ENCODE measurements around the gene MAGI2.

MAGI2 gene

DNA sequence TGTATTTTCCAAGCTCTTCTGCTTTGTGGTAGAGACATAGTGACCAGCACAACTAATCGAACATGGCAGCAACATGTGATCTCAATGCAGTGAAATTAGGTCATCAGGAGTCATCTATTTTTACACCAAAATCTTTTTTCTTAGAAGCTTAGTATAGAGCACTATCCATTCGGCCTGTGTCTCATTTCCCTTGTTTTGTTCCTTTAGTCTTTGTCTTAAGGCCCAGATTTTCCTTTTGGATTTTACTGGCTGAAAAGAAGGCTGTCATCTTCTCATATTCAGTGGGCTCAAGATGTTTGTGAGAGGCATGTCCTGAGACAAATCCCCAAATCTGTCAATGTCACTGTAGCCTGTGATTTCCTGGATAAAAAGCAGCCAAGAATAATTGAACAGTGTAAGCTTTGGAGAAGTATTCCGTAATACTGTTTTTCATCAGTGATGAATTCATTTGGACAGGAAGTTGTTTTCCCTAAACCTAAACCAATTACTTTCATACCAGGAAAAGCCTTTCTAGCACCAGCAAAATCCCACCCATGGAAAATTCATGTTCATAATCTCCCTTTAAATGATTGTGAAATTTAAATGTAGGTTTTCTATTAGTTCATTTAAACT is 55.2 kb downstream of the MAGI2 start:
- H3K4me3 ChIP-seq (ENCODE audit: low read depth, low read length) = no peak overlapping the region
- no peak for DNase-seq (ENCODE audit: low read depth)

DNA sequence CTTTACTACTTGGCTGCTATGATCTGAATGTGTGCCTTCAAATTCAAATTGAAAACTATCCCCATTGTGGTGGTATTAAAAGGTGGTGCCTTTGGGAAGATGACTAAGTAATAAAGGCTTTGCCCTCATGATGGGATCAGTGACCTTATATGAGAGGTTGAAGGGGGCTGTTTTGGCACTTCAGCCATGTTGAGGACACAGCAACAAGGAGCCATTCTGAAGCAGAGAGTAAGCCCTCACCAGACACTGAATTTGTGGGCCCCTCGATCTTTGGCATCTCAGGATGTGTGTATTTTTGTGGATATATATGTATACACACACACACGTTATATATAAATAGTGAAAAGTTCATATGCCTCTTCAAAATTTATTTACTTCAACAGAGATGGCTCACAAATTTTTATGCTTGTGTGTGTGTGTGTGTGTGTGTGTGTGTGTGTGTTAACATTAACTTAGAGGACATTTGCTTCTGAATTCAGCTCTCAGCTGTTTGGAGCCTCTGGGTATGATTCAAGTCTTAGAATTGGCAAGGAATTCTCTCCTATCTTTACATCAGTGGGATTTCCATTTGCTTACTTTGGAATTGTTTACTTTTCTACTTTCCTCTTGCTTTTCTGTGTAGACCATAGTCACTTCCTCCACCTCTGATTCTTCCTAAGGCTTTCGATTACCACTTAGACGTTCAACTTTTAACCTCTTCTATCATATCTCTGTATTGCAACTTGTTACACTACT is 66.6 kb downstream of the MAGI2 start:
- peak; percentile 10 for DNase-seq (ENCODE audit: low read depth)

DNA sequence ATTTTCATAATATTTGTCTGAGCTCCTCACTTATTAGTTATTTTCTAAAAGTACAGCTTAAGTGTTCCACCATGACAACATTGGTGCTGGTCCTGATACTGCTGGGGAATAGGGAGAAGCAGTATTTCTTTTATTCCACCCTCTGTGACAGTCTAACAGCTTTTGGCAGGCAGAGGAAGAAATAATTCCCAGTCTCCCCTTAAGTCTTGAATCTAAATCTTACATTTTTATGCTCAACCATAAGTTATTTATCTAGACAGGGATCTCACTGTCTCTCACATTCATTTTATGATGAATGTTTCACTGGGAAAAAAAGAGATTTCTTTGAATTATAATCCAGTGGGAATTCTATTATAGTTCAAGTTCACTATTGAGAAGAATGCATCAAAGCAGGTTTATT is 71.5 kb downstream of the MAGI2 start:
- DNase-seq (ENCODE audit: low read depth) = no peak
- H3K4me3 ChIP-seq (ENCODE audit: low read depth, low read length) = no peak overlapping the region

More for the DNA sequence above, 66.6 kb downstream of the MAGI2 start:
- no peak overlapping the region for H3K4me3 ChIP-seq (ENCODE audit: low read depth, low read length)

DNA sequence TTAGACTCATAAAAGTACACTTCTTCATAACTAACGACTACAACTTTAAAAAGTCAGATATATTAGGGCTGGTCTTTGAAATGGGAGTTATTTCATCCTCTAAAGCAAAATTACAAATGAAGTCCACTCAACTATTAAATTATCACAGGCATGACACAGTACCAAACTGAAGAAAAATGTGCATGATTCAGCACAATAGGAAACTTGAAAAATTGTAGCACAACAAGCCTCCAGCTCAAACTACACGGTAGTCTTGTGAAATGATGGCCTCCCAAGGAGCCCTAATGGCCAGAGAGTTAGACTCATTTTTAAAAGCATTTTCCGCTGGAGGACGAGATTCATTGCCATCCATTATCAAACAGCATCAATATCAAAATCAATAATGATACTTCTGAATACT is 76.4 kb downstream of the MAGI2 start:
- DNase-seq (ENCODE audit: low read depth) = peak; percentile 21
- H3K4me3 ChIP-seq (ENCODE audit: low read depth, low read length) = no peak overlapping the region

DNA sequence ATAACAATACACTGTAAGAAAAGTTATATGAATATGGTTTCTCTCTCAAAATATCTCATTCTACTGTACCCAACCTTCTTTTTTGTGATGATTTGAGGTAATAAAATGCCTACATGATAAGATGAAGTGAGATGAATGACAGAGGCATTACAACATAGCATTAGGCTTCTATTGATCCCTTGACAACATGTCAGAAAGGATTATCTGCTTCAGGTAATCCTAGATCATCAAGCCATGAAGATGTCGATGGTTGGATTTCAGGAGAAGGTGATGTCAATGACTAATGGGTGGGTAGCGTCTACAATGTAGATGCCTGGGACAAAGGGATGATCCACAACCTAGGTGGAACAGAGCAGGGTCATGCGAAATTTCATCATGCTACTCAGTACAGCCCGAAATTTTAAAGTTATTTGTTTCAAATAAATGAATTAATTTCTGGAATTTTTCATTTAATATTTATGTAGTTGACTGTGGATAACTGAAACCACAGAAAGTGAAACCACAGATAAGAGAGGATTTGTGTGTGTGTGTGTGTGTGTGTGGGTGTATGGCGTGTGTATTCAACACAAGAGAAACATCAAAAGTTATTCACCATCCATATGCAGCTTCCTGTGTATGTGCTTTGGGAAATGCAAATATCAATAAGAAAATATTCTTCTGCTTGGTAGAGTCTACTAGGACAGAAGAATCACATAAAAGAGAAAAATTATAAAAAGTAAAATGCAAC is 77.0 kb downstream of the MAGI2 start:
- DNase-seq (ENCODE audit: low read depth) = no peak
- no peak overlapping the region for H3K4me3 ChIP-seq (ENCODE audit: low read depth, low read length)

DNA sequence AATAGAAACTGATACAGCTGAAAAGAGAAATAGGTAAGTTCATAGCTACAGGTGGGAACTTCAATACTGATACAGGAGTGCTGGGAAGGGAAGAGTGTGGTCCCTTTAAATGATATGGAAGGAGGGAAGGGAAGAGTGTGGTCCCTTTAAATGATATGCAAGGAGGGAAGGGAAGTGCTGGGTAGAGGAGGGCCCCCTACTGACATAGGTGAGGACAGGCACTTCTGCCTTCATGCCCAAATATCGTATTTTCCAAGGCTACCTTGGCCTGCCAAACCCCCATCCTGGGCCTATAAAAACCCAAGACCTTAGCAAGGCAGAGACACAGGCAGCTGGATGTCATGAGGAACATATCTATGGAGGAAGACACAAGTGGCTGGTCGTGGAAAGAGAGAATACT is 92.3 kb downstream of the MAGI2 start:
- no peak overlapping the region for H3K4me3 ChIP-seq (ENCODE audit: low read depth, low read length)
- no peak for DNase-seq (ENCODE audit: low read depth)

DNA sequence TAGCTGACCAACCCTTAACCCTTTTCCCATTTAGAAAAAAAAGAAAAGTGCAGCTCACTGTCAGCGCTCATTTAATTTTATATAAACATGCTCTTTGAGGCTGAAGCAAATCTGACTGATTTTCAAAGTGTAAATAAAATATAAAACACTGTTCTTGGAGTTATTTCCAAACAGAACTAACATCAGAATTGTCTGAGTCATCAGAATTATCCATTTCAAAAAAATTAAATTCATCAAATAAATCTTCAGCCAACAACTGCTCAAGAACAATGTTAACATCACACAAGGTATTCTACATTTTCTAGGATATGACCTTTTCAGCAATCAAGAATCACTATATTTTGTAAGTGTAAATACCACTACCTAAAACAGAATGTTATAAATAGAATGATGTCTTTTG is 93.6 kb downstream of the MAGI2 start:
- no peak for DNase-seq (ENCODE audit: low read depth)
- no peak overlapping the region for H3K4me3 ChIP-seq (ENCODE audit: low read depth, low read length)

DNA sequence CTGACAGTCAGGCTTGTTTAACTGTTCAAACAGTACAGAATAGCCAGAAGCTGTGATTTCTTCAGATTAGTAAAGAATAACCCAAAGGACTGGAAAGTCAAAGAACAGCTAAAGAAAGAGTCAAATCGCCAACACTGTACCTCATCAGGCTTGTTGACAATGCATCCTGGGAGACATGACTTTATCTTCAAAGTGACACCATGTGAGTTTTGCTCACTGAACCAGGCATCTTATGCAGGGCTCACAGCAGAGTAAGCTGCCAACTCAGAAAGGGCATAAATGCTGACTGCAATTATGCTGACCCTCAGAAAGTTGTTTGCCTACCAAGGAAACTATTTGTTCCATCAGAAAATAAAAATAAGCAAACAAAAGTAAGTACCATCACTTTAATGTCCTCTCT is 96.4 kb downstream of the MAGI2 start:
- DNase-seq (ENCODE audit: low read depth) = no peak
- no peak overlapping the region for H3K4me3 ChIP-seq (ENCODE audit: low read depth, low read length)

DNA sequence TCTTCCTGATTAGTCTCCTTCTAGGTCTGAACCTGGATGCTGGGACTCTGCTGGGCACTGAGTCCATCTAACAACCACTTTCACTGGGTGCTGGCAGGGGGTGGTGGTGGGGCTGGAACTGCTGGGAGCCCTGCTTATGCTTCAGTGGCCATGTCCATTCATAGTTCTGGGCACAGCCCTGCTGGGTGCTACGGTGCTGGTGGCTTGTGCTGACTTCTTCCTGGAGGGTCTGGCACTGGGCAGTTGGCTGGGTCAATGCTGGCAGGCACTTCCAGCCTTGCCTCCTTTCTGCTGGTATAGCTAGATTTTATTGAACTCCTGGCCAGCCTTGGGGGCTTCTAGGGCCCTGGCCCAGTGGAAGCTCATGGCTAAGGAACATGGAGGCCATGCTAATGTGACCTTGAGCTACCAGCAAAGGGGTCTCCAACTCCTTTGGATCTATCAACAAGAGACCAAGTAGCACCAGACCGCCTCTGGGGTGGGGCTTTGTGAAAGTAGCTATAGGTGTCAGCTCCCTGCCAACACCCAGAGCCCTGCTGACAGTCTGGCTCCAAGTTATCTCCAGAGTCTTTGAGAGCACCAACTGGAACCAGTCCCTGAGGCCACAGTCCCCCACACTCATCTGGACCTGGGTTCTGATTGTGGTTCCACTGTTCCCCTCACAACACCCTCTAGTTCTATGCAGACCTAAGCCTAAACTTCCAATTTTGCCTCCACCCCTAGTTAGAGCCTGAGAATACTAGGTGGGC is 99.6 kb downstream of the MAGI2 start:
- no peak overlapping the region for H3K4me3 ChIP-seq (ENCODE audit: low read depth, low read length)
- no peak for DNase-seq (ENCODE audit: low read depth)

DNA sequence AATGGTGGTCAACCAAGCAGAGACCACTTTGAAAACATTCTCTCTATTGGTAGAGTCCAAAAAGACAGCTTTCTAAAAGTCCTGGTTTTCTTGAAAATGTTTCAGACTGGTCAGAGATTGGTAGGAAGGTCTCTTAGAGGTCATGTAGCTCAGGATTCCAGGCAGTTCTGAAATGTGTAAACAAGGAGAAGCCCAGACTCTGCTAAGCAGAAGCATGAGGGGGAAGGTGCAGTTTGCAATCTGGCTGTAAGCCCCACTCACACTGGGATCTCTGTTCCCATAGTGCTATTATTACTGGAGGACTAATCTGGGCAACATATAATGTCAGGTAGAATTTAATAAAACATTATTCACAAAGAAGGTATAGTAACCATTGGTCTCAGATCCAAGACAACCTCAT is 101.1 kb downstream of the MAGI2 start:
- no peak overlapping the region for H3K4me3 ChIP-seq (ENCODE audit: low read depth, low read length)
- no peak for DNase-seq (ENCODE audit: low read depth)

DNA sequence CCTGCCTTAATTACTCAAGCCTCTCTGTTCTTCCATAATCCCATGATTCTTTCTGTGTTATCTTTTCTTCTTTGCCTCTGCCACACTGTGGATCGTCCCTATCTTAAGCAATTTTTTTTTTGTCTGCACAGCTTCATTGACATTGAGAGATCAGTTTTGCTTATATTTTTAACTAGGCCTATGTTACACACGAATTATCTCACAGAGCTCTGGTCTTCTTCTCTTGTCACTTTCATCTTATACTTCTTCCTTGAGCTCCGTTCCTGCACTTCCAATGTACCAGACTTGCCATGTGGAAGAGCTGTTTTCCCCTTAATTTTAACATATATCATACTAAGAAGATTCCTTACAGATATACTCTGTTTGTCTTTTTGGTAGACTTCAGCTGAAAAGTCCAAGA is 106.1 kb downstream of the MAGI2 start:
- no peak for DNase-seq (ENCODE audit: low read depth)
- H3K4me3 ChIP-seq (ENCODE audit: low read depth, low read length) = no peak overlapping the region

DNA sequence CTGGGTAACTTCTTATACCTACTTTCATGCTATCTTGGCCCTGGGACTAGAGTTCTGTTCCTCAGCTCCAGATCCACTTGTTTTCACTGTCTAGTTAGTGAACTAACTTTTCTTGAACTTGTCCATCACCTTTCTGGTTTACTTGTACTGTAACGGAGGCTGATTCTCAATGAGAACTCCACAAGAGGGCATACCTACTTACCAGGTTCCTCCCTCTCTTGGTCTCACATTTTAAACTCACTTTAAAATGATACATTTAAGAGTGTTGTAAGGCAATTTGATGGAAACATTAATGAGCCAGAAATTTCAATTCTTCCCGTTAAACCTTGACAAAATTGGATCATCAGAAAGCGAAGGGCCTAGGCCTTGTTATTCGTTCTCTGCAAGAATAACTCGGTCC is 111.6 kb downstream of the MAGI2 start:
- no peak overlapping the region for H3K4me3 ChIP-seq (ENCODE audit: low read depth, low read length)

DNA sequence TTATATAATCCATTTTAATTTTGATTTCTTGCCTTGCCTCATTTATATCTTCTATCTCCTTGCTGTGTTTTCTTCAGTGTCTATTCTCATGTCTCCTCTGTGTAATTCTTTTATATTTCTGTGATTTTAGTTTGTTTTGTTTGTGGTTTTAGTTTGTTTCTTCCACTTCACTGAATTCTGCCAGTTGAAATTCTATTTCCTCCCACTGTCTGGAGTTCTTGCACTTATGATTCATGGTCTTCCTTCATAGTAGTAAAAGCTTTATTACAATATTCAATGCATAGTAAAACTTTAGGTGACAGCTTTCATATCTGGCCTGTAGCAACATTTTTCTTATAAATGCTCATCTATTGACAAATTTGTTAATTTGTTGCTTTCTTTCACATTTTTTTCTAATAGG is 113.3 kb downstream of the MAGI2 start:
- no peak for DNase-seq (ENCODE audit: low read depth)
- no peak overlapping the region for H3K4me3 ChIP-seq (ENCODE audit: low read depth, low read length)

More for the DNA sequence above, 111.6 kb downstream of the MAGI2 start:
- no peak for DNase-seq (ENCODE audit: low read depth)

DNA sequence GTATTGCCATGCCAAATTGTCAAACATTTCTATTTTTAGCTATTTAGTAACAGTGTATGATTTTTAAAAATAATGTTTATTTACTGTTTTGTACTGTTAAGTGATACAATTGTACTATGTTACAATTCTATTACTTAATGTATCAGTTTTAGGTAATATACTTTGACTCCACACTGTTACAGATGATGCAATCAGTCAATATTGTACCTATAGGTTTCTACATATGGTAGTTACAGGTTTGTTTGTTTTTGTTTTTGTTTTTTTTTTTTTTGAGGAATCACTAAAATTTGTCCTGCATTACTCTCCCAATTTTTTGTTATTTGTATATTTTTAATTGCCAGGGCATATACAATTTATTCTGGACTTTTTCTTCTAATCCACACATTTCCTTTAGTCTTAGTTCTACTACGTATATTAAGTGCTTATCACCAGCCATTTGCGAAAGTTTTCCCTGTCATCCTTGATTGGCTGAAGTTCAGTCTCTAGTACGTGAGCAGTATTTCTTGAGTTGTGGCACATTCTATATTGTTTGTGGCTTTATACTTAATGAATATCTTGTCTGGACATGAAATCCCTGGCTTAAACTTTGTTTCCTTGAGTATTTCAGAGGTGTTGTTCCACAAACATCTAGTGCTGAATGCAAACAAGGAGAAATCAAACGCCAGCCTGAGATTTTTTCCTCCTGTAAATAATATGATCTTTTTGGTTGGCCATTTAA is 114.1 kb downstream of the MAGI2 start:
- H3K4me3 ChIP-seq (ENCODE audit: low read depth, low read length) = no peak overlapping the region
- DNase-seq (ENCODE audit: low read depth) = no peak

DNA sequence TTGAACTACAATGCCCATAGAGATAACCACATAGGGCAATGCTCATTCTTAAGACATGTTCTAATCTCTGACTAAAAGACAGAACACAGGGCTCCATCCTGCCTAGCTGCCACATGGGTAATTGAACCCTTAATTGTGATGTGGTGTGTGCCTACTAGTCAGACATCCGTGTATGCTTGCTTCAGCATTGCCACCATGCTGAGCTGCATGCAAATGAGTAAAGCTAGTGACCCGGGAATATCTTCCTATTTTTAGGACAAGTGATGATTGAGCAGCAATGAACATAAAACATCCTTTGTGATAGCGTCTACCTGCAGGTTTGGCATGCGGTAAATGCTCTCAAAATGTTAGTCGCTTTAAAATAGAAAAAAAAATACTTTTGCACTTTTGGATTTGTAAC is 115.8 kb downstream of the MAGI2 start:
- DNase-seq (ENCODE audit: low read depth) = no peak
- H3K4me3 ChIP-seq (ENCODE audit: low read depth, low read length) = no peak overlapping the region

DNA sequence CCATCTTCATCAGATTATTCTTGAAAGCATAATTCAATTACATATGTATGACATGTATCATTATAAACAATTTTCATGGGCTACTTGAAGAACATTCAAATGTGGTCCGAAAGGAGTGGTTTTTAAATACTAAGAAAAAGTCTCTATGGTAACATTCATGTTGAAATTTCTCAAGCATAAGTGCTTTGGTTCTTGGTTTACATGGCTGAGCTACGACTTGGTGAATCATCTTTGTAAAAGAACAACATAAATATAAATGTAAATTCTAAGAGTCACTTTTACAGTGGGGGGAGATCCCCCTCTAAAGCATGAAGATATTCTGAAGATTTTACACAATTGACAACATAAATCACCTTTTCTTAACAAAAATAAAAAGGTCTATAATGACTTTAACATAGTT is 118.6 kb downstream of the MAGI2 start:
- no peak for DNase-seq (ENCODE audit: low read depth)

DNA sequence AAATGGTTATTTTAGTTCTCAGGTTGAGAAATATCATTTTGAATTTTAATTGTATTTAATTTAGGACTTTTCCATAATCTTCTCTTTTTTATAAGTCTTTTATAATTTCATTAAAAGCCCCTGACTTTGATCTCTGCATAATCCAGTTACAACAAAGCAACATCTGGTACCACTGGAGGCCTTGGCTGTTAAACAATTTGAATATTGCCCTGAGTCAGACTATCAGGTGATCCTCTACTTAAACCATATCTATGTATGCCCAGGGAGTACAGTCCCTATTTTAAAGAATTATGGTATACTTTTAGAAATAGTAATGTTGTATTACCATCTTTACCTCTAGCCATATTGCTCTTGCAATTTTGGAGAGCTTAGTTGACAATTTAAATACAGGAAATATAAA is 119.1 kb downstream of the MAGI2 start:
- H3K4me3 ChIP-seq (ENCODE audit: low read depth, low read length) = no peak overlapping the region
- DNase-seq (ENCODE audit: low read depth) = no peak

More for the DNA sequence above, 118.6 kb downstream of the MAGI2 start:
- no peak overlapping the region for H3K4me3 ChIP-seq (ENCODE audit: low read depth, low read length)

DNA sequence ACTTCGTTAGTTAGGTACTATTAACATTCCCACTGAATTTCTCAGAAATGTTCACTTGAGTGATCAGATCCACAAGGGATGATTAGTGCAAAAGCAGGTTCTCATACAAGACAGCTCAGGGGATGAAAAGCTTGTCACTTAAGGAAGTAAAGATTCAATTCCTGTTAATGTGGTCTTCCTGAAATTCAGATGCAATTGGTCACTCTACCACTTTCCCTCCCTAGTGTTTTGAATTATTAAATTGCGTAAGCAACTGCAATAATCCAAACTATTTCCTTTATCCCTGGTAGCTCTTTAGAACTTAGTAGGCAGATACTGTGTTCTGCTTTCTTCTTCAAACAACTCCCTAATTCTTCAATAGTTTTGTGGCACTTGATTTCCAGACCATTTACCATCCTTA is 121.4 kb downstream of the MAGI2 start:
- no peak for DNase-seq (ENCODE audit: low read depth)
- no peak overlapping the region for H3K4me3 ChIP-seq (ENCODE audit: low read depth, low read length)

DNA sequence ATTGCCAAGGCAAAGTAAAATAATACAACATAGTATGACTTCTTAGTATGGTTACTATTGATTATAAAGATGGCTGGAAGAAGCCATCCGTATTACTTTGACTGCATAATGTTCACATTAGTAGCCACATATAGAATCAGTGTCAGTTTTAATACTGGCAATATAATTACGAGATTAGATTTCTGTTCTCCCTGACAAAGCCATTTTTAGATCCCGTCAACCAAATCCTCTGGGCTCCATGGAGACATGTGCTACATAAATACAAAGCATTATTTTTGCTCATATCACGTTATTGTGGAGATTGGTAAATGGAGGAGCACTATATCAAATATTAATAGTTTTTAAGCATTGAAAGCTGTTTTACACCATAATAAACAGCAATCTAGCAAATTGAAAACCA is 124.0 kb downstream of the MAGI2 start:
- no peak overlapping the region for H3K4me3 ChIP-seq (ENCODE audit: low read depth, low read length)
- no peak for DNase-seq (ENCODE audit: low read depth)
